ENCODE measurements around the gene TNS1.

The TNS1 gene

DNA sequence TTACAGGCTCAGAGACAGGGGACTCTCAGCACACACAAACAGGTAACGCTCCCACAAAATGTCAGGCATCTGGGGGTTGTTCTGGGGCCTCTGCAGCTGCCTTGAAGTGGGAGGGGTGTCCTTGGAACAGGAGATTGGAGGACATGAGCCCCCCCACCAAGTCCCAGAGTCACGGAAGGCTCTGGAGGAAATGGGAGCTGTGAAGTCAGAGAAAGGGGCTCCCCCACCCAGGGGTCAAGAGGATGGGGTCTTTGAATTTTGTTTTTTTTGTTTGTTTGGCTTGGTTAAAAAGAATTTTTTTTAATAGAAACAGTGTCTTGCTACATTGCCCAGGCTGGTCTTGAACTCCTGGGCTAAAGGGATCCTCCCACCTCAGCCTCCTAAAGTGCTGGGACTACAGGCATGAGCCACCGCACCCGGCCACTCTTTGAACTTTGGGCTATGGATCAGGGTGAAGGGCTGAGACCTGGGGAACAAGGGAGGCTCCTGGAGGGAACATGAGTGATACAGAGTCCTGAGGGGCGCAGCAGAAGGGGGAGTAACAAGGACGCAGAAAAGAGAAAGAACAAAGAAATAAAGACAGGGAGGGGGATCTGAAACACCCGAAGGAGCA is 46.8 kb downstream of the TNS1 start:
- no peak for DNase-seq

DNA sequence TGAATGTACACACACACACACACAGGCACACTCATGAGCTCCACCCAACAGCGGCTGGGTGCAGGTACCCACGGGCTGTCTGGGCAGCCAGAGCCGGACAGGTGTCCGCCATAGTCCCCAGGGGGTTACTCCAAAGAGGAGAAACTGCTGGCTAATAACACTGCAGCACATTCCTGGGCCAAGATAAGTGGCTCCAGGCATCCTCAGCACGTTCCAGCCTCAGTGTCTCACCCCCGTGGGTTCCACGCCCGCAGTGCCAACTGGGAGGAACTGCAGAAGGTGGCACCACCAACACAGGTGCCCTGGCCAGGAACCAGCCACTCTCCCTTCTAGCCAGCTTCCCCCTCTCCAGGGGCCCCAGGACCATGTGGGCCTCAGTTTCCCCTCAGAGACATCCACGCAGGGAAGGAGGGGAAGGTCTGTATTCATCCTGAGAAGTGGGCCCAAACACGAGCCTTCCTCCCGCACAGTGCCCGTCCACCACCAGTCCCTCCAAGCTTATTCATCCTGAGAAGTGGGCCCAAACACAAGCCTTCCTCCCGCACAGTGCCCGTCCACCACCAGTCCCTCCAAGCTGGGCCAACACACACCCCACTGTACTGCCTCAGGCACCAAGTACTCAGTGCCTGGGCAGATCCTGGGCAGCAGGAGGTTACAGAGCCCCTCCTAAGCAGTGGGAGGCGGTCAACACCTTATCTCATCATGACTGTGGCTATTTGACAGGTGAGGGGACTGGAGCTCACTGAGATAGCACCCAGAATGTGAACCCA is 47.6 kb downstream of the TNS1 start:
- no peak for DNase-seq

DNA sequence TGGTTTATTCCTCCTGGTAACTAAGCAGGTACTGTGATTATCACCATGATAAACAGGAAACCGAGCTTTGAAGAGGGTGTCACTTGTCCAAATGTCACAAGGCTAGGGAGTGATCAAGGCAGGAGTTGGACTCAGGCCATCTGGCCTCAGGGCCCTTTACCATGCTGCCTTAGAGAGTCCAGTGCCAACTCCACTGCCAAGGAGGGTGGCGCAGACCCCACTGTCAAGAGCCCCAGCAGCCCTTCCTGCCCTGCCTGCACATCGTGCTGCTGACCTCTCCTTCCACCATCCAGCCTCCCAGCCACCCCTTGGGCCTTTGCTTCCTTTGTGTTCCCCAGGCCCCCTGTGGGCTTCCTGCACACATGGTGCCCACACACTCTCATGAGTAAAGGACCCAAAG is 48.3 kb downstream of the TNS1 start:
- peak; percentile 3 for DNase-seq

DNA sequence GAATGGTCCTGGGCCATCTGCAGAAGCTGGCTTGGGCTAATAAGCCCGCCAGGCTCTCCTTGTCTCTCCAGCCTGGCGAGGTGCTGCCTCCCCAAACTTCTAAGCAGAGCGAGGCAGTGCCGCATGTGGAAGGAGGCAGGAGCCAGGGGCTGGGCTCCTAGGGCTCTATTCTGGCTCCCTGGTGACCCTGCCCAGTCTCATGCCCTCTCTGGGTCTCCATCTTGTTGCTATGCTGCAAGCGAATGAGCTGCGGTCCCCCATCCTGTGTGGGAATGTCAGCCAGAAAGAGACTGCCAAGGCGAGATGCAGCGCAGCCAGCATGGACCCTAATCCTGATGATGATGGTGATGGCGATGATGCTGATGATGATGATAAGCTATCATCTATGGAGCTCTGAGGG is 48.7 kb downstream of the TNS1 start:
- DNase-seq, result no peak

DNA sequence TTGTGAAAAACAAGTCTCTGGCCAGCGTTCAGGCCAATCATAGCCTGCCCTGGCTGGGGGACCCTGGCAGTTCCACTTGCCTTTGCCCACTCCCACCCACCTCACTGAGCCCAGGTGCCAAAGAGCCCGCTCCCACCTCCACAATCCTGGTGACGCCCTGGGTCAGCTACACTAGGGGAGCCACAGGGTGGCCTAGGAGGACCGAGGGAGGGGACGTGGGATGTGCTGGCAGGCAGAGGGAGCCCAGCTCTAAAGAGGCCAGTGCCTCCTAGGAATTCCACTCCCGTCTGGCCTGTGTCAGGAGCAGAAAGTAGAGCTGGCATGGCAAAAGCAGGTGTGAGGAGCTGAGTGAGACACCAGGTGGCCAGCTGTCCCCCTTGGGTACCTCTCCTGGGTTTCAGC is 49.3 kb downstream of the TNS1 start:
- DNase-seq, result no peak

DNA sequence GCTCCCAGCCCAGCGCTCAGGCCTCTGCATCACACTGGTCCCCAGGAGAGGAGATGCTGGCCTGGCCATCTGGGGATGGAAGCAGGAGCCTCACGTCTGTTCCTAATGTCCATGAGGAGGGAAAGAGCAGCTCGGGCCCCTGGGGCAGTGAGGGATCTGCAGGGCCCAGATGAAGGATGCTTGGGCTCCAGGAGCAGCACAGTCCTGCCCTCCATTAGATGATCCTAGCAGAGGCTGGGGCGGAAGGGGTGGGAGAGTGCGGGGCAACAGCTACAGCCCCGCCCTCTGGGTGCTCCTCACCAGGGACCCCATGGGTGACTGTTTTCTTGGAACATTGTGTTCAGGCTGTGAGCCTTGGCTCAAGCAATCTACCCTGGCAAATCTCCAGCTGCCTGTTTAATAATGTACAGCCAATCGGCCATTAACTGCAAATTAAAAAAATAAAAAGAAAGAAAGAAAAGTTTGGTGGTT is 49.7 kb downstream of the TNS1 start:
- DNase-seq, result no peak

DNA sequence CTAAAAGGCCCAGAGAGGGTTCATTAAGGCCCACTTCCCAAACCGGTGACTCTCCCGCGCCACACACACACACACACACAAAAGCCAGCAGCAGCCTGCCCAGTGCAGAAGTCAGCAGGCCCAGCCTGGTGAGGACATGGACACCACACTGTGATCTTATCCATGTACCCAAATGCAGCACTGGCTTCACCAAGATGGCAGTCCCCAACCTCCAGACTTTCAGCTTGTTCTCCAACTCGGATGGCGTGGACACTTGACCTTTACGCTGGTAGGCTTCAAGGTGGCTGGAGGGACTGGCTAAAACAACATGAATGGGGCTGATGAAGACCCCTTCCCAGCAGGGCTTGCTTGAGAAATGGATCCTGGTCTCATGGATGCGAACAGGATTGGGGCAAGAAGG is 50.4 kb downstream of the TNS1 start:
- DNase-seq, result no peak

DNA sequence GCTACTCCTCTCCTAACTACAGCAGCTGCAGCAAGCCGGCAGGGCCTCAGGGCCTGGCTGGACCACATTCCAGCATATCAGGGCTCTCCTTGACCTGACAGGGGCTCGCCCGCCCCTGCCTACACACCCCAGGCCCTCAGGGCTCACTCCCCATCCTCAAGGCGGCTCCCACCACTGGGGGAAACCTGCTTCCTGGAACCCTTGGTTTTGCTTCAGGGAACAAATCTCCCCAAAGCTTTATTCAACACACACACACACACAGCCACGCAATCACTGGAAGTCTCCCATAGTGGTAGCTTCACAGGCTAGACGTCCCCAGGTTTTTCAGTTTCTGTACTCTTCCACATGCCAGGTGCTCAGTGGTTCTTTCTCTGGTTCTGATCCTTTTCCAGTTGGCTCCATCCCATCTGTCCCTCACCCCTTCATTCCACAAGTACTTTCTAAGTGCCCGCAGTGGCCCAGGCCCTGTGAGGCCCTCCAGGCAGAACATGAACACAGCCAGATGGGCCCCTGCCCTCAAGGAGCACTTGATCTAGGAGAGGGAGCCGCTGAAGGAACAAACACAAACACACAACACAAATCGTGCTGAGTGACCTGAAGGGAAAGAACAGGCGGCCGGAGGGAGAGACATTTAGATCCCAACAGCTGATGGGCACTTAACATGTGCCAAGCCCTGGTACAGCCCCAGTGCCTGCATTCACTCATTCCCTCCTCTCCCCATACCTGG is 51.1 kb downstream of the TNS1 start:
- no peak for DNase-seq

DNA sequence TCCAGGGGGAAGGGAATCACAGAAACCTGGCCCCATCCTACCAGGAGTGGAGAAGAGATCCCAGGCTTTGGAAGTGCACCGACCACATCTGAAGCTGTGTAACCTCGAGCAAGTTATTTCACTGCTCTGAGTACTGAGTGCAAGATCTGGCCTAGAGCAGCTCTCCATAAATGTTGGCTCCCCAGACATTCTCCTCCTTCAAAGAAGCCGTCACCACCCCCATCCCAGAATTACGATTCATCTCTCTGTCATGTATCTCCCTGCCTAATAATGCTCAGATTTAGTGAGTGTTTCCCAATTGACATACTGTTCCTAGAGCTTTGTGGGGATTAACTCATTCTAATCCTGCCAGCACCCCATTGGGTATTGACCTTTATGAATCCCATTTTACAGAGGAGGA is 51.7 kb downstream of the TNS1 start:
- DNase-seq, result no peak

DNA sequence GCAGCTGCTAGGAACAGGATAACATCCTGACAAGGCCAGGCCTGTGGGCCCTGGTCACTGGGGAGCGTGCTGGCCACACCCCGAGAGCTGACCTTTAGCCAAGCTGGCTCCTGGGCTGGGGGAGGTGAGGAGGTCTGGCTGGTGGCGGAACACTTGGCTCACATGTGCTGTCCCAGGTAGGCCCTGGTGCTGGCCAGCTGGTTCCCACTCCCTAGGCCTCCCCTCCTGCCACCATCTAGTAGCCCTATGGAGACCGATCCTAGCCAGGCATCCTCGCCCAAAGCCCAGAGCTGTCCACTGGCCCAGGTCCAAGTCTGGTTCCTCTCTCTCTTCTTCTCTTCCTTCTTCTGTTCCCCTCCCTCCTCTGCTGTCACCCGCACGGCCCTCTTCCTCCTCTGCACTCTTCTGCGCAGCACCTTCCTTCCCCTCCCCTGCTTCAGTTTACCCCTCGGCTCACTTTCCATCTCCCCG is 52.4 kb downstream of the TNS1 start:
- DNase-seq, result no peak

DNA sequence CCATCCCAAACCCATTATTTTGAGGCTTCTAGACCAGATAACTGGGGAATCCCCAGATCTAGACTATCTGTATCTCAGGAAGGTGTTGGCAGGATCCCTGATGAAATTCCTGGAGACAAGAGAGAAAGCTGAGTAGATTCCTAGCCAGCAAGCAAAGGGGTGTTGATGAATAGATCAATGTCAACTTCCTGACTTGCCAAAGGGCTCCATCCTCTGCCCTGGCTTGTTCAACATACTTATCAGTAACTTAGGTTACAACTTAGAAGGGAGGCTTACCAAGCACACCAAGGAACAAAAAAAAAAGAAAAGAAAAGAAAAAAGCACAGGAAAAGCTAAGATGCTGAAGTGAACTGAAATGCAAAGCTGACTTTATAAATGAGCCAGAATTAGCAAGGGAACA is 53.3 kb downstream of the TNS1 start:
- no peak for DNase-seq

DNA sequence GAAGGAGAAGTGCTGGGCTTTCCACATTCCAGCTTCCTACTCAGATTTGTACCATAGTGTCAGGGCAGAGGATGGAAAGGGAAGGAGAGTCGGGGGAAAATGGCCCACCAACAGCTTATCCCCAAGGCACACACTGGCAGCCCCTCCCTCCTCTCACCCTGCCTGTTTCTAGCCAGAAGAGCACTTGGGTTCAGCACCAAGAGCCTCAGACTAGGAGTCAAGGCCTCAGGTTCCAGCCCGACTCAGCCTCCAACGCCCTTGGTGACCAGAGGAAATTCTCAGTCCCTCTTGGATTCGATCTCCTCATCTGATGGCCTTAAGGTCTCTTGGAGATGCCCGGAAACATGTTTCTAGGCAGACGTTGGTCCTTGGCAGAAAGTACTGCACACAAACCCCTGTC is 53.9 kb downstream of the TNS1 start:
- DNase-seq, result no peak

DNA sequence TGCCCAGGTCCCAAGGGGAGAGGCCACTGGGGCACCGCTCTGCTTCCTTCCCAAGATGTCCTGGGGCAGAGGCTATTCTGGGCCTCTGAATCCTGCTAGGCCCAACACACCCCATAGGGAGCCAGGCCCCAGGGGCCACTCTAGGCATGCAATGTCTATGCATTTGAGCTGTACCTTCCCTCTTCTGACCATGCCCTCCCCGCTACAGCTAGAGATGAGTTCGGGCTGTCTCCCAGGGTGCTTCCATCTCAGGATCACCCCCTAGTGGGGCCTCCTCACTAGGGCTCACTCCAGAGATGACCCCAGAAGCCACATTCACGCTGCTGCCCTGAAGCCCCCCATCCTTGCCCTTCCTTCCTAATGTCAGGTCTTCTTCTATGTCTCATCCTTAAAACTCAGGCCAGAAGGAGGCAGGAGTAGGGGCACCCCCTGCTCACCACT is 54.4 kb downstream of the TNS1 start:
- no peak for DNase-seq

DNA sequence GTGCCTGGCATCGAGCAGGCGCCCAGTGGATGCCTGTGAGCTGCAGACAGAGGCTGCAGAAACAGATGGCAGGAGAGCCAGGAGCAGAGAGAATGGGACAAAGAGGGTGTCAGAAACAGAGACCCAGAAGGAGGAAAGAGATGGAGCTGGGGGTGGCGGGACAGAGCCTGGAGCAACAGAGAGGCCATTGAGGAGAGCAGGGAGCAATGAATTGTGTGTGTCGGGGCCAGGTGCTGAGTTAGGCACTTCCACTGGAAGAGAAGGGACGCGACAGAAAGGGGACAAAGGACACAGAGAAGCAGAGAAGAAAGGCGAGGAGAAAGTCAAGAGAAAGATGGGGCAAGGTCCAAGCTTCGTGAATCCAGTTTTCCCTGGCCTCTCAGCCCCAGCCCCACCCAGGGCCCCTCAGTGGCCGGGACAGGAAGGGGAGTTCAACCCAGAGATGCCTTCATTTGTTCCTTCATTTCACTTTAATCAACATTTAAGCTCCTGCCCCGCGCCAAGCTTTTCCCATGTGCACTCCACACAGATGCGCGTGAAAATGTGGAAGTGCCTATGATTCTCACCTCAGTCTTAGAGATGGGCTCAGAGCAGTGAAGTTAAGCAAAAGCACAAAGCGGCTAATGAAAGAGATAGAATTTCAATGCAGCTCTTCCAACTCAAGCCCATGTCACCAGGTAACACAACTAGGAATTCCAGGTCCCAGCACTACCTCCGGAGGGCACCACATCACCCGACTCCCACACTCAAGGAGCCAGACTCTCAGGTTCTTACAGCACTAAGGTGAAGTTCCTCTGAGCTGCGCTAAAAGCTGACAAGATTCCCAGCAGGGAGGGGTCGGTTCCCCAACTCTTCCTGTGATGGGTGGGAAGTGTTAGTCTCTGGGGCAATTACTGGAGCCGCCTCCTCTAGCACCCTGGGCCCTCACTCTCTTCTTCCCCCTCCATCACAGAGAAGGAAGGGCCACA is 55.1 kb downstream of the TNS1 start:
- DNase-seq, result no peak

DNA sequence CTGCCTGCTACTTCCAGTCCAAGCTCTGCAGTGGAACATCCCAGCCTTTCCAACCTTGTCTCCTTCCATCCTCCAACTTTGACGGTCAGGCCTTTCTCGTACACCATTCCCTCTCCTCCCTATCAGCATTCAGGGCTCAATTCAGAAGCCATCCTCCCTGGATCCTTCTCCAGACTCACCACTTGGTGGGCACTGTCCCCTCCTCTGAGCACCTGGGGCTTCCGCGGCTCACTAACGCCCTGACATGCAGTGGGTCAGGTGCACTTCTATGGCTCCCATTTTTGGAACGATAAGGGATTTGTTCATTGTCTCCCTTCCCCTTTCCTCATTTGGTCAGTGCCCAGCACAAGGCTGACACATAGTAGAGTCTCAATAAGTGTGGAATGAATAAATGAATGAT is 56.7 kb downstream of the TNS1 start:
- DNase-seq, result no peak

DNA sequence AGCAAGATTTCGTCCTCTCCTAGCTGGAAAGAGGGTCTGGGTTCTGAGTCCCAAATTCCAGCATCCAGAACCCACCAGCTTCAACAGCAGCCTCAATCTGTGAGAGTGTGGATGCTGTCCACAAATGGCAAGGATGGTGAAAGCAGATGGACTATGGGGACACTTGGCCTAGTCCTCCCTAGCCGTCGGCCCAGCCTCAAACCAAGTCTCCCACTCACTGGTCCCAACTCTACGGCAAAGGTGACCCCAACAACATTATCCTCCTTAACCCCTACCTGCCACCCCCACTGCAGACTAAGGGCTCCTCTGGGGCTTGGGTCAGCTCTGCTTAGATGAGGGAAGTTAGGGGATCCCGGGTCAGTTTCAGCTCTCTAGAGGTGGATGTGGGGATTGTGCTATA is 57.3 kb downstream of the TNS1 start:
- no peak for DNase-seq

DNA sequence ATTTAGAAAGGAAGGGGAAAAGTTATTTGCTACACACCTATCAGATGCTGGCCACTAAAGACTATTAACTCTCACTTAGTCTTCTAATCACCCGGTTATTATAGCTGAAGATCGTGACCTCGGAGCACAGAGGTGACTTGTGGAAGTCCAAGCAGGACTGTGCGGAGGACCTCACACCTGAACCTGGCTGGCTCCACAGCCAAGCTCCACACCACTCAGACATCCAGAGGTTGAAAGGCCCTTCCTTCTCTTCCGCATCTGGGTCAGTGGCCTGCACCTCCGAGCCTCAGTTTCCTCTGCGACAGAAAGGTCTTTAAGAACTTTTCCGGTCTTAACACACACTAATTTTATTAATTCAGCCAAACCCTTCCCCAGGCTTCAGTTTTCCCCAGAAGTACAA is 57.9 kb downstream of the TNS1 start:
- no peak for DNase-seq

DNA sequence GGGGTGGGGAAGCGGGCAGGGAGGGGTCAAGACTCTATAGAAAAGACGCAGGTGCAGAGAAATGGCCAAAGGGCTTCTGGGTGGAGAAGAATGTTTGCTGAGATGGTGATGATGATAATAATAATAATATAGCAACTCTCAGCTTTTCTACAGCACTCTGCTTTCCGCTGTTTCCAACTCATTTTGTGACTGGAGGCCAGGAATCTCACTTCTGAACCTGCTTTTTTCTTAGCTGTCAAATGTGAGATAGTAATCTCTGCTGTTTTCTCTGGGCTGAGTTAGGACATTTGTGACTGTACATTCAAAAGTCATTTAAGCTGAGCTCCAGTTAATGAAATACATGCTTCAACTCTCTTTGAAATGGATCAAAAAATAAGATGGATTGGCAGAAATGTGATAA is 58.4 kb downstream of the TNS1 start:
- DNase-seq, result no peak

DNA sequence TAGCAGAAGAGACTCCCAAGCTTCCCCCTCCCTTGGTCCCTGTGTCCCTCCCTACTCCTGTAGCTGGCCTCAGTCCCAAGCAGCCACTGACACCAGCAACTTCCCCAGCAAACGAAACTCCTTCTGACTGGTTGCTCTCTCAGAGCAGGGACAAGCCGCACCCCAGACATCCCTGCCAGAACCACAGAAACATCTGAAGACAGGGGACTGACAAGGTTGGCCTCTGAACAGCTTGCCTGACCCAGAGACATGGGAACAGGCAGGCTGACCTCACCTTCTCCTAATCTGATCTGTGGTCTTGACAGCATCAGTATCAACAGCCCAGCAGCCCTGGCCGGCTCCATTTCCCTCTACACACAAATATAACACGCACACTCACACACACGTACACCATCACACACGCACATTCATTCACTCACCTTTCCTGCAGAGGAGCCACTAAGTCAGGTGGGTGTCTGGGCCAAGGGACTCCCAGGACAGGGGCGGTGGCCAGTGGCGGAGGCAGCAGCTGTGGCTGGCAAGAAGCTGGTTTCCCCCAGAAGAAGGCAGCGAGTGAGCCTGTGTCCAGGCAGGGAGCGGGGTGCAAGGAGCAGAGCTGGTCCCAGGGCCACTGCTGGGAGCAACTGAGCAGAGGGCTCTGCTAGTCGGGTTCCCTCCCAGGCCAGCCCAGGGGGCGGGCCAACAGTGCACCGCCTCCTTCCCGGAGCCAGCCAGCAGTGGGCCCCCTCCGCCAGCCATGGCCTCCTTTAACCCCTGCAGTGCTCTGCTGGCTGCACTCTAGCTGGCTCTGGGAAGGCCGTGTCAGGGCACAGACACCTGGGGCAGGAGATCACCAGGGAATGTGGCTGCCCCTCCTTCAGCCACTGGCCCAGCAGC is 59.1 kb downstream of the TNS1 start:
- peak; percentile 0 for DNase-seq

DNA sequence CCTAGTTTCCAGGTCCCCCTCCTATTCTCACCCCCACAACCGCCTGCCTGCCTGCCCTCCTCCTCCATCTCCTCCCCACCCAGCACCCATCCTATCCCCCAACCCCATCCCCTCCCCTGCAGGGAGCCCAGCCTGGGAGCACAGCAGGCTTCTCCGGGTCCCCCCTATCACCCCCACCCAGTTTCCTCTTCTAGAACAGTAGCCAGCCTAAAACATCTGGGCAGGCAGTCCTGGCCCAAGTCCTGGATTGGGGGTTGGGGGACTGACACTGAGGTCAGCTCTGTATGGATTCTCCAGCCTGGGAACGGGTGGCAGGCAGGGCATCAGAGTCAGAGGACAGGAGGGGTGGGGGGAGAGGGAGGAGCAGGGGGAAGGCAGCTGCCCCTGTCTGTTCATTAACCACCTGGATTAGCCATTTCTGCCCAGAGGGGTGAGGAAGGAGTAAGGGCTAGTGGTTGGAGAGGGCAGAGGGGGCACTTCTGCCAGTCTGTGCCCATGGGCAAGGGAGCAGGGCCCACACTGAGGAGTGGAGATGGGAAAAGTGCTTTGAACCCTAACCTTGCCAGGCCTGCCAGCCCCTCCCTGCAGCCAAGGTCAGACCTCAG is 60.0 kb downstream of the TNS1 start:
- no peak for DNase-seq

Data from NCI-H69 (cell line).